ENCODE measurements around the gene DNAJA2.

- TF ChIP-seq EZH2 (IDR thresholded peaks at IDR 0.05; ENCODE audit: borderline replicate concordance, low read depth, low read length, poor library complexity, severe bottlenecking) (no peak), CTCF (conservative IDR thresholded peaks at IDR 0.05; ENCODE audit: low read depth, low read length) (no peak)
Observed at GRCh38 chr16:46997844-46998243, 24.4 kb upstream of the DNAJA2 start.
